CD14-positive monocyte (primary cell): ENCODE data around the gene RARRES1. TPM values are rescaled to one million over a fixed set of nuclear protein-coding genes. Genes with fewer than 3 reads are reported as not detected.

ENCODE experiments used
- DNase-seq, 3 donors: peaks; one replicate each; pipeline ENCODE4 v3.0.0-alpha.2; 2011 to 2022
- H2AFZ ChIP-seq: 2 replicates; pipeline ENCODE4 v1.6.0; 2012; ENCODE audit warnings: mild to moderate bottlenecking, low read depth, low read length, inconsistent platforms; ENCODE audit not compliant: insufficient read depth, poor library complexity, severe bottlenecking
- H3K27ac ChIP-seq, 2 donors: 1 replicate in 1 of 2; 2 replicates in 1 of 2; pipeline ENCODE4 v1.5.1; 2012 to 2013; ENCODE audit warnings: low read length in 2 of 2, control low read depth in 1 of 2, inconsistent platforms in 1 of 2, low read depth in 1 of 2, mild to moderate bottlenecking in 1 of 2
- H3K27me3 ChIP-seq, 2 donors: one replicate each; pipeline versions ENCODE4 v1.6.0 to v1.6.1; 2011 to 2013; ENCODE audit warnings: low read length in 2 of 2; ENCODE audit not compliant: control insufficient read depth in 2 of 2, insufficient read depth in 2 of 2
- H3K36me3 ChIP-seq, 2 donors: replicated peaks in 1 of 2; 1 replicate in 1 of 2; 2 replicates in 1 of 2; pipeline versions ENCODE4 v1.5.1 to v1.6.1; 2012 to 2013; ENCODE audit warnings: low read length in 2 of 2, control low read depth in 1 of 2, inconsistent platforms in 1 of 2, mild to moderate bottlenecking in 1 of 2; ENCODE audit not compliant: insufficient read depth in 2 of 2, control insufficient read depth in 1 of 2
- H3K4me1 ChIP-seq, 2 donors: 1 replicate in 1 of 2; 2 replicates in 1 of 2; pipeline versions ENCODE4 v1.5.1 to v1.6.1; 2012 to 2013; ENCODE audit warnings: low read length in 2 of 2, control low read depth in 1 of 2, inconsistent platforms in 1 of 2, mild to moderate bottlenecking in 1 of 2, moderate library complexity in 1 of 2; ENCODE audit not compliant: insufficient read depth in 2 of 2, control insufficient read depth in 1 of 2
- H3K4me2 ChIP-seq: replicated peaks from 2 replicates; pipeline ENCODE3; 2012; ENCODE audit warnings: low read length, moderate library complexity, mild to moderate bottlenecking; ENCODE audit not compliant: poor library complexity, severe bottlenecking; ENCODE audit errors: extremely low read depth
- H3K4me3 ChIP-seq, 3 experiments: fragments of 200-600 bp in 1 of 3; sonication (generic) in 1 of 3; replicated peaks in 1 of 3; 1 replicate in 2 of 3; 2 replicates in 1 of 3; pipeline ENCODE4 v1.5.1; 2011 to 2013; ENCODE audit warnings: low read length in 3 of 3, mild to moderate bottlenecking in 3 of 3, control low read depth in 2 of 3, low read depth in 2 of 3, inconsistent platforms in 1 of 3, moderate library complexity in 1 of 3
- H3K79me2 ChIP-seq: 2 replicates; pipeline ENCODE4 v1.6.0; 2012; ENCODE audit warnings: mild to moderate bottlenecking, control low read depth, inconsistent platforms, low read length, moderate library complexity; ENCODE audit not compliant: insufficient read depth
- H3K9ac ChIP-seq: 2 replicates; pipeline ENCODE4 v1.6.0; 2017; ENCODE audit warnings: low read length, mild to moderate bottlenecking; ENCODE audit not compliant: insufficient read depth, poor library complexity, severe bottlenecking
- H3K9me3 ChIP-seq, 2 donors: replicated peaks in 1 of 2; 1 replicate in 1 of 2; 2 replicates in 1 of 2; pipeline versions ENCODE4 v1.5.1 to v1.6.1; 2012 to 2013; ENCODE audit warnings: low read length in 2 of 2, control low read depth in 1 of 2; ENCODE audit not compliant: control insufficient read depth in 1 of 2, insufficient read depth in 1 of 2
- H4K20me1 ChIP-seq: 2 replicates; pipeline ENCODE4 v1.6.0; 2012; ENCODE audit warnings: mild to moderate bottlenecking, low read length, control low read depth, moderate library complexity; ENCODE audit not compliant: insufficient read depth
- H3K27ac Mint-ChIP-seq, 7 donors: one replicate each; pipeline ENCODE4 v1.8.0; 2020; ENCODE audit warnings: mild to moderate bottlenecking in 7 of 7, mixed read lengths in 7 of 7, moderate library complexity in 6 of 7, inconsistent platforms in 2 of 7
- H3K27me3 Mint-ChIP-seq, 3 donors: one replicate each; pipeline ENCODE4 v1.8.0; 2021 to 2022; ENCODE audit warnings: low read depth in 3 of 3, mild to moderate bottlenecking in 3 of 3, mixed read lengths in 3 of 3, moderate library complexity in 3 of 3, inconsistent platforms in 1 of 3
- H3K36me3 Mint-ChIP-seq, 2 donors: one replicate each; pipeline ENCODE4 v1.8.0; 2020; ENCODE audit warnings: mixed read lengths in 2 of 2, inconsistent platforms in 1 of 2, mild to moderate bottlenecking in 1 of 2
- H3K4me1 Mint-ChIP-seq: one replicate; pipeline ENCODE4 v1.8.0; 2020; ENCODE audit warnings: mild to moderate bottlenecking, mixed read lengths
- H3K4me3 Mint-ChIP-seq, 2 donors: one replicate each; pipeline ENCODE4 v1.8.0; 2020; ENCODE audit warnings: mild to moderate bottlenecking in 2 of 2, mixed read lengths in 2 of 2, moderate library complexity in 1 of 2
- H3K9me3 Mint-ChIP-seq, 7 donors: one replicate each; pipeline ENCODE4 v1.8.0; 2020 to 2022; ENCODE audit warnings: mixed read lengths in 7 of 7, mild to moderate bottlenecking in 6 of 7, moderate library complexity in 6 of 7, inconsistent platforms in 2 of 7
- CTCF ChIP-seq: fragments of 200-600 bp; IDR thresholded peaks from one replicate; pipeline ENCODE4 v1.8.0; 2022; ENCODE audit warnings: antibody characterized with exemption, mild to moderate bottlenecking
- WGBS: methylation state at CpG from one replicate; pipeline ENCODE4 v1.1.5; 2013; ENCODE audit warnings: missing lambda C conversion rate; ENCODE audit not compliant: insufficient coverage; 5-methylcytosine and 5-hydroxymethylcytosine counted together
- intact Hi-C, 2 donors: fragments of 100-400 bp; cut with micrococcal nuclease; formaldehyde crosslinking; loops; one replicate each; pipeline versions ENCODE4 v1.15.0 to v1.15.1; 2023
- polyA plus RNA-seq, 3 donors: library from polyadenylated mRNA; depleted of rRNA in 1 of 3; unstranded in 2 of 3; stranded (reverse) in 1 of 3; fragments of 300-500 nt in 2 of 3; fragments of >200 nt in 1 of 3; fragmentation: Illumina TruSeq in 2 of 3; gene quantifications; 1 replicate in 2 of 3; 2 replicates in 1 of 3; pipeline ENCODE4 v1.2.3, GENCODE V29; 2012 to 2021

Gene RARRES1
- polyA plus RNA-seq, 3 donors = not detected

- no peak for TF ChIP-seq CTCF
- Histone ChIP-seq H4K20me1 (no peaks in the 10 kb centered on the region), H3K4me3 (no peak overlapping the region), H3K4me1 (no peaks in the 10 kb centered on the region), H3K9ac (no peak overlapping the region), H3K79me2 (no peaks in the 10 kb centered on the region), H3K9me3 (no peaks in the 10 kb centered on the region), H2AFZ (no peak overlapping the region), H3K27ac (no peak overlapping the region), H3K4me2 (no peak overlapping the region), H3K27me3 (no peaks in the 10 kb centered on the region), H3K36me3 (peaks cover 31 to 61% of the 10 kb centered on the region in 2 donors)
- peaks cover 36 to 41% of the 10 kb centered on the region in 2 donors for H3K36me3 Mint-ChIP-seq
- no peak for DNase-seq
- no peak overlapping the region for H3K4me3 Mint-ChIP-seq
- H3K9me3 Mint-ChIP-seq = no peaks in the 10 kb centered on the region
- intact Hi-C loops = no loop called here
- no peaks in the 10 kb centered on the region for H3K27me3 Mint-ChIP-seq
- no CpG with 5 or more reads among the region's 2 CpGs for WGBS
- H3K4me1 Mint-ChIP-seq = no peaks in the 10 kb centered on the region
- no peak overlapping the region for H3K27ac Mint-ChIP-seq
Measured at GRCh38 chr3:158685159-158685558, 47.1 kb downstream of the RARRES1 start.

GRCh38 chr3:158683230-158683962 is 48.9 kb downstream of the RARRES1 start:
- Histone ChIP-seq H3K79me2 (no peaks in the 10 kb centered on the region), H3K27ac (no peak overlapping the region), H3K9ac (no peak overlapping the region), H3K4me3 (no peak overlapping the region), H3K4me1 (no peaks in the 10 kb centered on the region), H2AFZ (no peak overlapping the region), H4K20me1 (no peaks in the 10 kb centered on the region), H3K27me3 (no peaks in the 10 kb centered on the region), H3K9me3 (no peaks in the 10 kb centered on the region), H3K36me3 (peaks cover 38 to 63% of the 10 kb centered on the region in 2 donors), H3K4me2 (no peak overlapping the region)
- H3K9me3 Mint-ChIP-seq = no peaks in the 10 kb centered on the region
- H3K27me3 Mint-ChIP-seq = no peaks in the 10 kb centered on the region
- no peak overlapping the region for H3K27ac Mint-ChIP-seq
- H3K4me1 Mint-ChIP-seq = no peaks in the 10 kb centered on the region
- 83% methylated on average over 1 of the region's 5 CpGs for WGBS
- H3K4me3 Mint-ChIP-seq = no peak overlapping the region
- intact Hi-C loops = no loop called here
- TF ChIP-seq CTCF = no peak
- DNase-seq = no peak
- peaks cover 39 to 40% of the 10 kb centered on the region in 2 donors for H3K36me3 Mint-ChIP-seq
